Upper lobe of left lung (tissue), 6 donors: ENCODE data around the gene ANKRD44. TPM values are rescaled to one million over a fixed set of nuclear protein-coding genes. Genes with fewer than 3 reads are reported as not detected.

ENCODE experiments used
- ATAC-seq, 2 donors: fragments of 200-7000 bp; cut with Tn5 transposase; one replicate each; pipeline ENCODE4 v1.9.1; 2022; ENCODE audit warnings: mild to moderate bottlenecking in 2 of 2, moderate library complexity in 2 of 2; ENCODE audit not compliant: low FRiP score in 2 of 2
- DNase-seq, 2 donors: peaks; one replicate each; pipeline ENCODE4 v3.0.0-alpha.2; 2019 to 2020
- H3K27ac ChIP-seq, 4 donors: fragments of 200-600 bp; sonication (generic); one replicate each; pipeline ENCODE4 v1.5.1; 2016 to 2019
- H3K27me3 ChIP-seq, 4 donors: fragments of 200-600 bp; sonication (generic); one replicate each; pipeline ENCODE4 v1.5.1; 2017 to 2019
- H3K36me3 ChIP-seq, 4 donors: fragments of 200-600 bp; sonication (generic); one replicate each; pipeline ENCODE4 v1.5.1; 2016 to 2019
- H3K4me1 ChIP-seq, 4 donors: fragments of 200-600 bp; sonication (generic); one replicate each; pipeline ENCODE4 v1.5.1; 2018 to 2019
- H3K4me3 ChIP-seq, 4 donors: fragments of 200-600 bp; sonication (generic); one replicate each; pipeline ENCODE4 v1.5.1; 2017 to 2019; ENCODE audit warnings: mild to moderate bottlenecking in 2 of 4, moderate library complexity in 1 of 4
- H3K9me3 ChIP-seq, 4 donors: fragments of 200-600 bp; sonication (generic); one replicate each; pipeline ENCODE4 v1.5.1; 2018 to 2019
- EP300 ChIP-seq, 4 donors: sonication (generic); formaldehyde crosslinking; IDR thresholded peaks; one replicate each; pipeline ENCODE4 v1.5.1; 2017; ENCODE audit warnings: antibody characterized with exemption in 4 of 4, control low read depth in 2 of 4
- POLR2A ChIP-seq, 4 donors: fragments of 450-650 bp; IDR thresholded peaks; one replicate each; pipeline ENCODE4 v1.5.1; 2016 to 2017; ENCODE audit warnings: antibody characterized with exemption in 4 of 4, mild to moderate bottlenecking in 2 of 4
- POLR2AphosphoS5 ChIP-seq, 2 donors: sonication (generic); formaldehyde crosslinking; IDR thresholded peaks; one replicate each; pipeline ENCODE4 v1.5.1; 2017; ENCODE audit warnings: antibody characterized with exemption in 2 of 2
- WGBS, 2 donors: methylation state at CpG; one replicate each; pipeline ENCODE4 v1.1.5; 2017 to 2018; 5-methylcytosine and 5-hydroxymethylcytosine counted together
- total RNA-seq, 6 donors: library from RNA; depleted of rRNA in 4 of 6; stranded (reverse); fragments of >200 nt in 4 of 6; gene quantifications; one replicate each; pipeline versions ENCODE4 v1.1.0 to v1.2.1, GENCODE V29; 2016 to 2021
- TF ChIP-seq, protein P1 (sequence below), 6 experiments: fragments of 450-650 bp in 4 of 6; fragments of 200-600 bp in 2 of 6; sonication (generic) in 2 of 6; IDR thresholded peaks; one replicate each; pipeline ENCODE4 v1.5.1; 2016 to 2019; ENCODE audit warnings: antibody characterized with exemption in 6 of 6
- donor health status: DM: no; HTN: no; CAD: no; lungs with moderate emphysema.
- donor health status: DM: no; HTN: yes; CAD: no; lungs with severe emphysema.

Gene ANKRD44
- total RNA-seq, 6 donors from 2014 or later: 41.0 to 91.1 (median 61.7) TPM

DNA sequence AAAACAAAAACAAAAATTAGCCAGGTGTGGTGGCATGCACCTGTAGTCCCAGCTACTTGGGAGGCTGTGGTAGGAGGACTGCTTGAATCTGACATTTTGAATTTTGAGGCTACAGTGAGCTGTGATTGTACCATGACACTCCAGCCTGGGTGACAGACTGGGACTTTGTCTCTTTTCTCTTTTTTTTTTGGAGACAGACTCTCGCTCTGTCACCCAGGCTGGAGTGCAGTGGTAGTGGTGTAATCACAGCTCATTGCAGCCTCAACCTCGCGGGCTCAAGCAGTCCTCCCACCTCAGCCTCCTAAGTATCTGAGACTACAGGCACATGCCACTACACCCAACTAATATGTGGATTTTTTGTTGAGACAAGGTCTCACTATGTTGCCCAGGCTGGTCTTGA lies 35.6 kb downstream of the ANKRD44 start:
- H3K27me3 ChIP-seq: no peaks in the 10 kb centered on the region
- ATAC-seq: no peak
- H3K27ac ChIP-seq: no peak overlapping the region
- no peak overlapping the region for H3K4me3 ChIP-seq
- 94 to 100% methylated on average over 3 of the region's 3 CpGs for WGBS, 2 donors
- TF ChIP-seq EP300 (IDR thresholded peaks at IDR 0.05) (no peak), POLR2AphosphoS5 (IDR thresholded peaks at IDR 0.05) (no peak), POLR2A (IDR thresholded peaks at IDR 0.05) (no peak)
- TF ChIP-seq, protein P1, sequence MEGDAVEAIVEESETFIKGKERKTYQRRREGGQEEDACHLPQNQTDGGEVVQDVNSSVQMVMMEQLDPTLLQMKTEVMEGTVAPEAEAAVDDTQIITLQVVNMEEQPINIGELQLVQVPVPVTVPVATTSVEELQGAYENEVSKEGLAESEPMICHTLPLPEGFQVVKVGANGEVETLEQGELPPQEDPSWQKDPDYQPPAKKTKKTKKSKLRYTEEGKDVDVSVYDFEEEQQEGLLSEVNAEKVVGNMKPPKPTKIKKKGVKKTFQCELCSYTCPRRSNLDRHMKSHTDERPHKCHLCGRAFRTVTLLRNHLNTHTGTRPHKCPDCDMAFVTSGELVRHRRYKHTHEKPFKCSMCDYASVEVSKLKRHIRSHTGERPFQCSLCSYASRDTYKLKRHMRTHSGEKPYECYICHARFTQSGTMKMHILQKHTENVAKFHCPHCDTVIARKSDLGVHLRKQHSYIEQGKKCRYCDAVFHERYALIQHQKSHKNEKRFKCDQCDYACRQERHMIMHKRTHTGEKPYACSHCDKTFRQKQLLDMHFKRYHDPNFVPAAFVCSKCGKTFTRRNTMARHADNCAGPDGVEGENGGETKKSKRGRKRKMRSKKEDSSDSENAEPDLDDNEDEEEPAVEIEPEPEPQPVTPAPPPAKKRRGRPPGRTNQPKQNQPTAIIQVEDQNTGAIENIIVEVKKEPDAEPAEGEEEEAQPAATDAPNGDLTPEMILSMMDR (IDR thresholded peaks at IDR 0.05): no peak
- H3K9me3 ChIP-seq: no peaks in the 10 kb centered on the region
- peaks cover 21 to 54% (median 30%) of the 10 kb centered on the region in 4 donors for H3K4me1 ChIP-seq
- H3K36me3 ChIP-seq: no peaks in the 10 kb centered on the region
- DNase-seq: no peak

DNA sequence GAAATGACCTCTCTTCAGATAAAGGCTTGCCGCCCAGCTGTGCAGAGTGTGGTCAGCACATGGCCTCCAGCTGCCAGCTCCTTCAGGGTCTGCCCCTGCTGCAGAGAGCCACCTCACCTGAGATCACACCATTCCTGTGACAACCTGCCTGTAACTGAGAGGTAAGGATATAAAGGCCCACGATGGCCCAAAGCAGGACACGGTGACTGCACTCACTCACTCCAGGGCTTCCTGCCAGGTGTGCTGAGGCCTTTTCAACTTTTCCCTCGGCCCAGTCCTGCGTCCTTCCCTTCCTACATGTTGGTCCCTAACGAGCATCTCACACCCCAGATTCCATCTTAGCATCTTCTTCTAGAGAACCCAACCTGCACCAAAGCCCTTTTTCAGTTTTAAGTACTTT lies 36.2 kb downstream of the ANKRD44 start:
- H3K4me1 ChIP-seq: peaks cover 24 to 54% (median 31%) of the 10 kb centered on the region in 4 donors
- H3K4me3 ChIP-seq: no peak overlapping the region
- no peak for DNase-seq
- no peaks in the 10 kb centered on the region for H3K27me3 ChIP-seq
- no peak for ATAC-seq
- TF ChIP-seq POLR2AphosphoS5 (IDR thresholded peaks at IDR 0.05) (no peak), POLR2A (IDR thresholded peaks at IDR 0.05) (no peak), EP300 (IDR thresholded peaks at IDR 0.05) (no peak)
- TF ChIP-seq, protein P1 (IDR thresholded peaks at IDR 0.05): no peak
- WGBS, 2 donors: 70% methylated on average over 6 of the region's 6 CpGs
- H3K27ac ChIP-seq: no peak overlapping the region
- no peaks in the 10 kb centered on the region for H3K36me3 ChIP-seq
- H3K9me3 ChIP-seq: no peaks in the 10 kb centered on the region

DNA sequence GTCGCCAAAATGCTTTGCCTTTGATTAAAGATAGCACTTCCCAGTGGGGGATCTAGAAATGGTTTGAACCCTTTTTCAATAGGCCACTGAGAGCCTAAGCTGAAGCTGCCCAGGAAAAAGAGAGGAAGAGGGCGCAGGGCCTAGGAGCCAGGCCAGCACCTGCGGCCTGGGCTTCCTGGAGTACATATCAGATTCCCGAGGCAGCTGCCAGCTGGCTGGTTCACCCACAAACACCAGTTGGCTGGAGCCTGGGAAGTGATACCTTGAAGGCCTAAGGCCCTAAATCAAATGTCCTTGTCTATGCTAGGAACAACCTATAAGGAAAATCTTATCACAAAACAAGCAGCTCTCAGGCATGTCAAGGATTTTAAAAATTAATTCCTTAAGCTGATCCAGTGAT lies 37.1 kb downstream of the ANKRD44 start:
- Histone ChIP-seq H3K9me3 (no peaks in the 10 kb centered on the region), H3K27ac (peak overlapping the region in 3 of 4 donors; percentile 14 to 55 (median 26)), H3K4me3 (no peak overlapping the region), H3K4me1 (peaks cover 21 to 54% (median 28%) of the 10 kb centered on the region in 4 donors), H3K27me3 (no peaks in the 10 kb centered on the region), H3K36me3 (no peaks in the 10 kb centered on the region)
- peak in 1 of 2 donors; percentile 77 for DNase-seq
- 35 to 39% methylated on average over 3 to 4 of the region's 4 CpGs for WGBS, 2 donors
- no peak for TF ChIP-seq EP300 (IDR thresholded peaks at IDR 0.05)
- no peak for TF ChIP-seq POLR2AphosphoS5 (IDR thresholded peaks at IDR 0.05)
- TF ChIP-seq, protein P1 (IDR thresholded peaks at IDR 0.05): no peak
- no peak for TF ChIP-seq POLR2A (IDR thresholded peaks at IDR 0.05)
- no peak for ATAC-seq

DNA sequence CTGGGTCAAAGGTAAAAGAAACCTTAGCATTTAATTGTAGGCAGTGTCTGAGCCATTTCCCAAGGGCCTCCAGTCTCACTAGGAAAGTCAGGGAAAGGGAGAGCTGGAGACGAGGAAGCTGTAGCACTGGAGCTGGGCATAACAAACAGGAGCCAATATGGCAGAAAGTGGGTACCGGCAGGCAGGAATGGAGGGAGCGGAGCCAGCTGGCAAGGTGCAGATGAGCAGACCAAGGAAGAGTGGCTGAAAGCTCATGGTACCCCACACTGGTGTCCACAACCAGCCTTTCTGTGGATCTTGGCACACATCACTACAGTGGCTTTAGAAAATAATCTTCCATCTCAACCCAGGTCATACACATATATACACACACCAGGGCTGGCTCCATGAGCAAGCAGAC lies 40.0 kb downstream of the ANKRD44 start:
- no peaks in the 10 kb centered on the region for H3K9me3 ChIP-seq
- no peak overlapping the region for H3K4me3 ChIP-seq
- no peak overlapping the region for H3K27ac ChIP-seq
- peak in 1 of 2 donors; percentile 8 for ATAC-seq
- peaks cover 21 to 40% (median 24%) of the 10 kb centered on the region in 4 donors for H3K4me1 ChIP-seq
- no peaks in the 10 kb centered on the region for H3K27me3 ChIP-seq
- no peak for DNase-seq
- 87 to 95% methylated on average over 3 of the region's 3 CpGs for WGBS, 2 donors
- TF ChIP-seq, protein P1 (IDR thresholded peaks at IDR 0.05): no peak
- TF ChIP-seq EP300 (IDR thresholded peaks at IDR 0.05) (no peak), POLR2A (IDR thresholded peaks at IDR 0.05) (no peak), POLR2AphosphoS5 (IDR thresholded peaks at IDR 0.05) (no peak)
- no peaks in the 10 kb centered on the region for H3K36me3 ChIP-seq

DNA sequence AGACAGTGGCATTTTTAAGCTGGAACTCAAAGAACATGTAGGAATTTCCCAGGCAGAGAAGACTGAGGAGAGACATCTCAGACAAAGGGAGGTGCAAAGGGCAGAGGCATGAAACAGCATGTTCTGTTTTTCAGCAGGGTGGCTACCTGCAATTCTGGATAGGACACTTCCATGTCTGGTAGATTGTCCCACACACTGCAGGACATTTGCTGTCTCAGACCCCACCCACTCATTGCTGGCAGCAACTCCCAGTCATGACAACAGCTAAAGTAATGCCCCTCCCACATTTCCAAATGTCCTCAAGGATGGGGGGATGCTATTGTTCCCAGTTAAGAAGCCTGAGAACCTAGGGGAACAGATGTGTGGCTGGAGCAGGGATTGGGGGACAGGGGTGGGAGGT lies 40.8 kb downstream of the ANKRD44 start:
- DNase-seq: no peak
- Histone ChIP-seq H3K27me3 (no peaks in the 10 kb centered on the region), H3K4me1 (peaks cover 21 to 40% (median 24%) of the 10 kb centered on the region in 4 donors), H3K36me3 (no peaks in the 10 kb centered on the region), H3K4me3 (no peak overlapping the region), H3K9me3 (no peaks in the 10 kb centered on the region), H3K27ac (peak overlapping the region in 1 of 4 donors; percentile 8)
- no peak for TF ChIP-seq POLR2AphosphoS5 (IDR thresholded peaks at IDR 0.05)
- TF ChIP-seq POLR2A (IDR thresholded peaks at IDR 0.05): no peak
- TF ChIP-seq EP300 (IDR thresholded peaks at IDR 0.05): no peak
- TF ChIP-seq, protein P1 (IDR thresholded peaks at IDR 0.05): no peak
- ATAC-seq: peak in 1 of 2 donors; percentile 27
